Anterior cingulate cortex (tissue), 58 donors: ENCODE measurements around the gene KRT7.
"Not testable (repeated sequence)": the region's sequence is repeated elsewhere in the genome, so short reads cannot be mapped to it uniquely, and the experiment has no call there.

Experiments
- DNase-seq, 58 donors: peaks; one replicate each; lab custom pipeline; 2025; lab: John Stamatoyannopoulos, UW

KRT7 gene

GRCh38 chr12:52241205-52241842, 8.3 kb downstream of the KRT7 start:
- DNase-seq: no peak

- no peak for DNase-seq
These were observed 9.6 kb downstream of the KRT7 start for GRCh38 chr12:52242442-52243258.

- no peak for DNase-seq
These were observed 10.3 kb downstream of the KRT7 start for GRCh38 chr12:52243259-52243855.

- peak in 3 of 58 donors; percentile 20 to 54 (median 42) for DNase-seq
These were observed 11.0 kb downstream of the KRT7 start for GRCh38 chr12:52243856-52244614.

- DNase-seq: no peak
These were observed 11.6 kb downstream of the KRT7 start for GRCh38 chr12:52244615-52244994.

GRCh38 chr12:52245259-52245961, 12.4 kb downstream of the KRT7 start:
- no peak for DNase-seq

GRCh38 chr12:52245962-52246569, 13.0 kb downstream of the KRT7 start:
- no peak for DNase-seq

- DNase-seq: peak in 2 of 58 donors; percentile 16 to 57
These were observed 13.9 kb downstream of the KRT7 start for GRCh38 chr12:52246720-52247621.

- no peak for DNase-seq
These were observed 14.8 kb downstream of the KRT7 start for GRCh38 chr12:52247622-52248540.

GRCh38 chr12:52248541-52249461, 15.8 kb downstream of the KRT7 start:
- peak in 49 of 58 donors; percentile 11 to 84 (median 57) for DNase-seq

GRCh38 chr12:52249511-52250047, 16.5 kb downstream of the KRT7 start:
- DNase-seq: no peak

- no peak for DNase-seq
These were observed 17.3 kb downstream of the KRT7 start for GRCh38 chr12:52250048-52250990.

GRCh38 chr12:52251367-52252051, 18.5 kb downstream of the KRT7 start:
- DNase-seq: no peak

- not testable (repeated sequence) for DNase-seq
These were observed 19.2 kb downstream of the KRT7 start for GRCh38 chr12:52252175-52252615.
